PFSK-1 (cell line): ENCODE measurements around the gene NUDT6.

ENCODE experiments used
- POLR2AphosphoS5 ChIP-seq: IDR thresholded peaks from 2 replicates; pipeline ENCODE4 v1.6.1; 2012; ENCODE audit warnings: low read depth, mild to moderate bottlenecking, control low read depth, low read length, moderate library complexity
- REST ChIP-seq, 2 experiments: IDR thresholded peaks; 2 replicates each; pipeline versions ENCODE4 v1.6.1 to v1.8.0; 2011 to 2012; ENCODE audit warnings: low read depth in 2 of 2, low read length in 2 of 2, control low read depth in 1 of 2, inconsistent platforms in 1 of 2, mild to moderate bottlenecking in 1 of 2, moderate library complexity in 1 of 2; ENCODE audit not compliant: insufficient read depth in 1 of 2
- SIN3A ChIP-seq: IDR thresholded peaks from 2 replicates; pipeline ENCODE4 v1.6.1; 2012; ENCODE audit warnings: mild to moderate bottlenecking, low read length, moderate library complexity, borderline replicate concordance; ENCODE audit not compliant: insufficient read depth
- TAF1 ChIP-seq: IDR thresholded peaks from 2 replicates; pipeline ENCODE4 v1.6.1; 2012; ENCODE audit warnings: low read length, control low read depth, borderline replicate concordance; ENCODE audit not compliant: insufficient read depth

GRCh38 chr4:122911588-122911987 is 10.8 kb downstream of the NUDT6 start:
- TF ChIP-seq TAF1 (no peak), POLR2AphosphoS5 (no peak), SIN3A (no peak), REST (IDR thresholded peaks at IDR 0.05; ENCODE audit: insufficient read depth in 1 of 2, low read depth in 2 of 2, low read length in 2 of 2) (no peak)
